Keratinocyte (primary cell): ENCODE measurements around the gene PDZRN3.

Experiments
- CTCF ChIP-seq, 3 experiments: IDR thresholded peaks in 1 of 3; conservative IDR thresholded peaks in 1 of 3; optimal IDR thresholded peaks in 1 of 3; 2 replicates in 2 of 3; 3 replicates in 1 of 3; pipeline versions ENCODE3 to v1.5.1; 2011; ENCODE audit warnings: low read length in 3 of 3, mild to moderate bottlenecking in 3 of 3, moderate library complexity in 2 of 3, control low read depth in 1 of 3, inconsistent platforms in 1 of 3; ENCODE audit not compliant: insufficient read depth in 2 of 3; ENCODE audit errors: extremely low read depth in 1 of 3
- EZH2 ChIP-seq: IDR thresholded peaks from one replicate; pipeline ENCODE4 v1.6.1; 2012; ENCODE audit warnings: inconsistent platforms, mild to moderate bottlenecking, low read length, moderate library complexity

DNA sequence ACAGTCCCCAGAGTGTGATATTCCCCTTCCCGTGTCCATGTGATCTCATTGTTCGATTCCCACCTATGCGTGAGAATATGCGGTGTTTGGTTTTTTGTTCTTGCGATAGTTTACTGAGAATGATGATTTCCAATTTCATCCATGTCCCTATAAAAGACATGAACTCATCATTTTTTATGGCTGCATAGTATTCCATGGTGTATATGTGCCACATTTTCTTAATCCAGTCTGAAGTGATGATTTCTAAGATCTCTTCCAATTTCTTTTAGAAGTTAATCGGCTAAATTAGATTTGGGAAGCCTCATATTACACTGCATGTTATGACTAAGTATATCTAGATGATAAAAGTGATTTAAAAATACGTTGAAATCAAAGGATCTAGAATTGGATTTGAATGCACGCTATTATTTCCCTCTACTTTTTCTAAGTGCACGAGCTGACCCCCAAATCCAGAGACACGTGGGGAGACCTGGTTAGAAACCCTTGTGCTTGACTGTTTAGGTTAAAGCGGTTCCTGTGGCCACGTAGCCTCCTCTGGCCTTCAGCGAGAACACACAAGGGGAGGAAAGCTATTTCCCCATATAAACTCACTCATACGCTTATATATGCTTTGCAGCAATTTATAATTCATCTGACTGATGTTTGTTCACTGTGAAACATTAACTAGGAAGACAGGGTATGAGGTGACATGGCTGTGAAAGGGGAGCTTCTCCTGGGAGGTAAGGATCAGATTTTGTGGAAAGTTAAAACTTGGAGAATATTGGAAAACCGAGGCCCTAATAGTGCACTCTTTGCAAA lies 243.8 kb downstream of the PDZRN3 start:
- no peak for TF ChIP-seq CTCF (optimal IDR thresholded peaks at IDR 0.05 in 1 of 3, IDR thresholded peaks at IDR 0.05 in 1 of 3, conservative IDR thresholded peaks at IDR 0.05 in 1 of 3; ENCODE audit: extremely low read depth in 1 of 3, insufficient read depth in 2 of 3, low read length in 3 of 3)
- no peak for TF ChIP-seq EZH2
